ENCODE data around the gene GGACT. TPM values are rescaled to one million over a fixed set of nuclear protein-coding genes. Genes with fewer than 3 reads are reported as not detected.

The GGACT gene
- total and polyA plus RNA-seq, 4 donors: 3.3 to 10.1 (median 4.8) TPM

DNA sequence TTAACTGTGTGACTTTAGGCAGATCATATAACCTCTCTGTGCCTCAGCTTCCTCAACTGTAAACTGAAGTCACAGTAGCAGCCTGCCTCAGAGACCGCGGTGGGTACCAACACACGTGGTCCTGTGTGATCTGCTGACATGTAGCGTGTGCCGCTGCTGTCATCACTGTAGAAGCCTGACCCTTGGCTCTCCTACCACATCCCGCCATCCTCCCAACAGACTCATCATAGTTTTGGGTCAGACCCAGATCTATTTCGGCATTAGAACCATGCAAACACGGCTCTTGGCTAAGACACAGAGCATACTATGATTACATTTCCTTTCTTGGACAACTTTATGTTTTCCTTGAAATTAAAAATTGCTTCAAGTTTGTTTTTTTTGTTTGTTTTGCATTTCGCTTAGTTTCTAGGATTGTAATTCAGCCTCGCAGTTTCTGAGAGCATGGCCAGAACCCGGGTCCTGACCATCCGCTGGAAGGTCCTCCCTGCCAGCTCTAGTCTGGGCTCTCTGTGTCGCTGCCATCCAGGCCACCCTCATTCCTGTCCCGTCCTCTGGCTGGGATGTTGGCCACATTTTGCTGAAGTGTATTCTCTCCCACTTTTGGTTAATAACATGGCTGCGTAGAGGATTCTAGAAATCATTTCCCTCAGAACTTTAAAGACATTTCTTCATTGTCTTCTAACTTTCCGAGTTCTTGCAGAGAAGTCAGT is 53.0 kb downstream of the GGACT start:
- H3K27me3 ChIP-seq (ENCODE audit: control insufficient read depth, insufficient read depth, low read length): no peaks in the 10 kb centered on the region
- peak in 1 of 6 donors; percentile 62 for DNase-seq (ENCODE audit: low read depth in 4 of 6, low spot score in 6 of 6)
- peaks cover 30% of the 10 kb centered on the region for H3K36me3 ChIP-seq (ENCODE audit: control insufficient read depth, insufficient read depth, low read length)
- no peak overlapping the region for H3K4me3 ChIP-seq (ENCODE audit: low read depth, low read length)
- H3K27ac ChIP-seq (ENCODE audit: low read depth, low read length): peak overlapping the region; percentile 57
- peaks cover 9% of the 10 kb centered on the region for H3K4me1 ChIP-seq (ENCODE audit: control insufficient read depth, insufficient read depth, low read length)
- peaks cover 2% of the 10 kb centered on the region for H3K9me3 ChIP-seq (ENCODE audit: control insufficient read depth, insufficient read depth, low read length)
- WGBS (ENCODE audit: insufficient coverage): 94% methylated on average over 12 of the region's 16 CpGs

DNA sequence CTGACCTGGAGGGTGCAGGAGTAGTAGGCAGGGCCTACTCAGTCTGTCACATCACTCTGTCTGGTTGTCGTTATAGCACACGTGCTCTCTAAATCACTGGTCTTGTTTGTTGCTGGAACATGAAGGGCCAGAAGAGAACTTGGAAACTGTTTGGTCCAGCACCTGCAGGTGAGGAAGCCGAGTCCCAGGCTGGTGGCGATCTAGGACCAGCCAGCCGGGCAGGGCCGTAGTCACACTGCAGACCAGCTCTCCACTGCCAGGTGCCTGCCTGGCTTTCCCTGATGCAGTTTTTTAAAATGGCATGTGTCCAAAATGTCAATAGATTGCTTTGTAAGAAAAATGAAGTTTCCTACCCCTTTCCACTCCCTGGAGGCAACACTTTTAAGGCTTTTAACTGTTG is 53.7 kb downstream of the GGACT start:
- WGBS (ENCODE audit: insufficient coverage): 87% methylated on average over 5 of the region's 6 CpGs
- no peak overlapping the region for H3K27ac ChIP-seq (ENCODE audit: low read depth, low read length)
- no peaks in the 10 kb centered on the region for H3K27me3 ChIP-seq (ENCODE audit: control insufficient read depth, insufficient read depth, low read length)
- H3K4me1 ChIP-seq (ENCODE audit: control insufficient read depth, insufficient read depth, low read length): peaks cover 10% of the 10 kb centered on the region
- peaks cover 2% of the 10 kb centered on the region for H3K9me3 ChIP-seq (ENCODE audit: control insufficient read depth, insufficient read depth, low read length)
- H3K4me3 ChIP-seq (ENCODE audit: low read depth, low read length): no peak overlapping the region
- H3K36me3 ChIP-seq (ENCODE audit: control insufficient read depth, insufficient read depth, low read length): peaks cover 30% of the 10 kb centered on the region
- DNase-seq (ENCODE audit: low read depth in 4 of 6, low spot score in 6 of 6): no peak

- Histone ChIP-seq H3K9me3 (ENCODE audit: control insufficient read depth, insufficient read depth, low read length) (peaks cover 2% of the 10 kb centered on the region), H3K27me3 (ENCODE audit: control insufficient read depth, insufficient read depth, low read length) (no peaks in the 10 kb centered on the region), H3K4me1 (ENCODE audit: control insufficient read depth, insufficient read depth, low read length) (peaks cover 10% of the 10 kb centered on the region), H3K36me3 (ENCODE audit: control insufficient read depth, insufficient read depth, low read length) (peaks cover 33% of the 10 kb centered on the region), H3K27ac (ENCODE audit: low read depth, low read length) (no peak overlapping the region), H3K4me3 (ENCODE audit: low read depth, low read length) (no peak overlapping the region)
- DNase-seq (ENCODE audit: low read depth in 4 of 6, low spot score in 6 of 6): no peak
- 88% methylated on average over 12 of the region's 13 CpGs for WGBS (ENCODE audit: insufficient coverage)
Measured at GRCh38 chr13:100534147-100534843, 54.3 kb downstream of the GGACT start.

- Histone ChIP-seq H3K27ac (ENCODE audit: low read depth, low read length) (no peak overlapping the region), H3K27me3 (ENCODE audit: control insufficient read depth, insufficient read depth, low read length) (no peaks in the 10 kb centered on the region), H3K9me3 (ENCODE audit: control insufficient read depth, insufficient read depth, low read length) (peaks cover 1% of the 10 kb centered on the region), H3K4me3 (ENCODE audit: low read depth, low read length) (no peak overlapping the region), H3K36me3 (ENCODE audit: control insufficient read depth, insufficient read depth, low read length) (peaks cover 38% of the 10 kb centered on the region), H3K4me1 (ENCODE audit: control insufficient read depth, insufficient read depth, low read length) (peaks cover 10% of the 10 kb centered on the region)
- WGBS (ENCODE audit: insufficient coverage): 89% methylated on average over 19 of the region's 19 CpGs
- DNase-seq (ENCODE audit: low read depth in 4 of 6, low spot score in 6 of 6): no peak
Measured at GRCh38 chr13:100533588-100534041, 55.0 kb downstream of the GGACT start.

DNA sequence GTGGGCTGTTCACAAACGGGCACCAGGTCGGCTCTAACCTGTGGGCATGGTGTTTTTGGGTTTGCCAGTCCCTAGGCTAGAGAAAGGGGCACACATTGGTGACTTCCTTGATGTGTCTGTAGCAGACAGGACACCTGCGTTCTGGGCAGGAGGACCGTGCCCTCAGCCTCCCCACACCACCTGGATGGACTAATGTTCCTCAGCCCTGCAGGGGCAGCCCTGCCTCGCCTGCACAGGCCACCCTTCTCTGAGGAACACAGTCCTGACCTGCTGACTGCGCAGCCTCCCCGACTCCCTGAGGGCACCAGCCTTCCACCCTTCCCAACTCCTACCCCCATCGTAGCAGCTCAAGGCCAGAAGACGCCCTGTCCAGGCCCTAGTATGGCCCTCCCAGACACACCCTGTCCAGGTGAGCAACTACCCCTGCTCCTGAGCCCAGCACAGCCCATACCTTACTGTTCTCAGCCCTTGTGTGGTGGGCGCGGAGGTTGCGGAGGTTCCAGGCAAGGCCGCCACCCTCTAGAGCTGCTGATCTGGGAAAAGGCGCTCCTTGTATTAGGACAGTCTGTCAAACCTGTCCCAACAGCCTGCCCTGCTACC is 55.7 kb downstream of the GGACT start:
- Histone ChIP-seq H3K9me3 (ENCODE audit: control insufficient read depth, insufficient read depth, low read length) (no peaks in the 10 kb centered on the region), H3K27me3 (ENCODE audit: control insufficient read depth, insufficient read depth, low read length) (no peaks in the 10 kb centered on the region), H3K36me3 (ENCODE audit: control insufficient read depth, insufficient read depth, low read length) (peaks cover 41% of the 10 kb centered on the region), H3K4me1 (ENCODE audit: control insufficient read depth, insufficient read depth, low read length) (peaks cover 10% of the 10 kb centered on the region), H3K27ac (ENCODE audit: low read depth, low read length) (no peak overlapping the region), H3K4me3 (ENCODE audit: low read depth, low read length) (no peak overlapping the region)
- 99% methylated on average over 13 of the region's 14 CpGs for WGBS (ENCODE audit: insufficient coverage)
- no peak for DNase-seq (ENCODE audit: low read depth in 4 of 6, low spot score in 6 of 6)

DNA sequence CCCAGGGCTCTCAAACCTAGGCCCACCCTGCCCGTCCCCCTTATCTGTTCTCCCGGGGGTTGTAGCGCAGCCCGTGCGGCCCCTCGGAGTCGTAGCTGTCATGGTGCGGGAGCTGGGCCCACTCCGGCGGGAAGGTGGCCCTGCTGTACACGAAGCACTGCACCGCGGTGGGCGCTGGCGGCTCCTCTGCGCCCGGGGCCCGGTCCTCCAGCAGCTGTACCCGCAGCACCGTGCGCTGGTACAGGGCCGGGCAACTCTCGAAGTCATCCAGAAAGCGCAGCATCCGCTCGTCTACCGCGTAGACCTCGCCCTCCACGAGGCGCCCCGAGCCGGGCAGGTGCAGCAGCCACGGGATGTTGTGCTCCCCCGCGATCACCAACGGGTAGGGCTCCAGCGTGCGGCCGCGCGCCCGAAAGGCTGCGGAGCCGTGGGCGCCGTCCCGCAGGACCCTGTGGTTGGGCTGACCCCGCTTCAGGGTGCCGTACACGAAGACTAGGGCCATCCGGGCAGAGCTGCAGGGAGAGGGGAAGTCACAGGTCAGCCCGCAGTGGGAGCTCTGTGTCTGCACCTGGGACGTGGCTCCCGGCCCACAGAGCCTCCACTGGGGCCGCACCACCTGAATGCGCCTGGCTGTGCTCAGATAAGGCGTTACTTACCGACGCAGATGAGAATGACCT is 56.4 kb downstream of the GGACT start:
- Histone ChIP-seq H3K27me3 (ENCODE audit: control insufficient read depth, insufficient read depth, low read length) (no peaks in the 10 kb centered on the region), H3K4me3 (ENCODE audit: low read depth, low read length) (no peak overlapping the region), H3K9me3 (ENCODE audit: control insufficient read depth, insufficient read depth, low read length) (no peaks in the 10 kb centered on the region), H3K27ac (ENCODE audit: low read depth, low read length) (no peak overlapping the region), H3K36me3 (ENCODE audit: control insufficient read depth, insufficient read depth, low read length) (peaks cover 44% of the 10 kb centered on the region), H3K4me1 (ENCODE audit: control insufficient read depth, insufficient read depth, low read length) (peaks cover 10% of the 10 kb centered on the region)
- WGBS (ENCODE audit: insufficient coverage): 96% methylated on average over 59 of the region's 60 CpGs
- DNase-seq (ENCODE audit: low read depth in 4 of 6, low spot score in 6 of 6): no peak

GRCh38 chr13:100530671-100531213 is 57.8 kb downstream of the GGACT start:
- Histone ChIP-seq H3K4me3 (ENCODE audit: low read depth, low read length) (no peak overlapping the region), H3K9me3 (ENCODE audit: control insufficient read depth, insufficient read depth, low read length) (no peaks in the 10 kb centered on the region), H3K27ac (ENCODE audit: low read depth, low read length) (peak overlapping the region; percentile 29), H3K4me1 (ENCODE audit: control insufficient read depth, insufficient read depth, low read length) (peaks cover 17% of the 10 kb centered on the region), H3K36me3 (ENCODE audit: control insufficient read depth, insufficient read depth, low read length) (peaks cover 52% of the 10 kb centered on the region), H3K27me3 (ENCODE audit: control insufficient read depth, insufficient read depth, low read length) (no peaks in the 10 kb centered on the region)
- 38% methylated on average over 10 of the region's 11 CpGs for WGBS (ENCODE audit: insufficient coverage)
- peak in 1 of 6 donors; percentile 72 for DNase-seq (ENCODE audit: low read depth in 4 of 6, low spot score in 6 of 6)

GRCh38 chr13:100529666-100530377 is 58.8 kb downstream of the GGACT start:
- H3K9me3 ChIP-seq (ENCODE audit: control insufficient read depth, insufficient read depth, low read length): no peaks in the 10 kb centered on the region
- H3K4me1 ChIP-seq (ENCODE audit: control insufficient read depth, insufficient read depth, low read length): peaks cover 21% of the 10 kb centered on the region
- H3K36me3 ChIP-seq (ENCODE audit: control insufficient read depth, insufficient read depth, low read length): peaks cover 50% of the 10 kb centered on the region
- 88% methylated on average over 10 of the region's 15 CpGs for WGBS (ENCODE audit: insufficient coverage)
- no peak overlapping the region for H3K4me3 ChIP-seq (ENCODE audit: low read depth, low read length)
- H3K27me3 ChIP-seq (ENCODE audit: control insufficient read depth, insufficient read depth, low read length): no peaks in the 10 kb centered on the region
- no peak overlapping the region for H3K27ac ChIP-seq (ENCODE audit: low read depth, low read length)
- peak in 1 of 6 donors; percentile 61 for DNase-seq (ENCODE audit: low read depth in 4 of 6, low spot score in 6 of 6)

GRCh38 chr13:100528820-100529219 is 59.8 kb downstream of the GGACT start:
- Histone ChIP-seq H3K4me1 (ENCODE audit: control insufficient read depth, insufficient read depth, low read length) (peaks cover 16% of the 10 kb centered on the region), H3K4me3 (ENCODE audit: low read depth, low read length) (no peak overlapping the region), H3K27ac (ENCODE audit: low read depth, low read length) (no peak overlapping the region), H3K27me3 (ENCODE audit: control insufficient read depth, insufficient read depth, low read length) (no peaks in the 10 kb centered on the region), H3K36me3 (ENCODE audit: control insufficient read depth, insufficient read depth, low read length) (peaks cover 43% of the 10 kb centered on the region), H3K9me3 (ENCODE audit: control insufficient read depth, insufficient read depth, low read length) (no peaks in the 10 kb centered on the region)
- 91% methylated on average over 8 of the region's 11 CpGs for WGBS (ENCODE audit: insufficient coverage)
- no peak for DNase-seq (ENCODE audit: low read depth in 4 of 6, low spot score in 6 of 6)
